HepG2 (cell line): ENCODE results near the gene SPTSSA. TPM values are rescaled to one million over a fixed set of nuclear protein-coding genes. Genes with fewer than 3 reads are reported as not detected.

Source experiments
- AGO2 ChIP-seq: fragments of 200-400 bp; formaldehyde crosslinking; optimal IDR thresholded peaks from 2 replicates; pipeline ENCODE3; 2017; ENCODE audit warnings: mild to moderate bottlenecking, low read depth, low read length, moderate library complexity
- CBX1 ChIP-seq: IDR thresholded peaks from one replicate; pipeline ENCODE4 v1.6.1; 2016; ENCODE audit warnings: antibody characterized with exemption, low read depth
- CBX2 ChIP-seq, 2 experiments: fragments of 200-600 bp in 1 of 2; sonication (generic); formaldehyde crosslinking in 1 of 2; IDR thresholded peaks; 2 replicates each; pipeline versions ENCODE4 v1.7.0 to v1.8.1; 2018 to 2022; ENCODE audit warnings: low read depth in 2 of 2, low read length in 1 of 2, mild to moderate bottlenecking in 1 of 2, missing genetic modification reagents in 1 of 2
- FOXC1 ChIP-seq: sonication (generic); formaldehyde crosslinking; IDR thresholded peaks from 2 replicates; pipeline ENCODE4 v1.8.0; 2022; ENCODE audit warnings: mild to moderate bottlenecking, missing genetic modification reagents, borderline replicate concordance
- GLI4 ChIP-seq: sonication (generic); formaldehyde crosslinking; IDR thresholded peaks from 2 replicates; pipeline ENCODE4 v1.5.1; 2020; ENCODE audit warnings: missing genetic modification reagents, mild to moderate bottlenecking, moderate library complexity, borderline replicate concordance
- GZF1 ChIP-seq: sonication (generic); formaldehyde crosslinking; IDR thresholded peaks from 2 replicates; pipeline ENCODE4 v1.5.1; 2020; ENCODE audit warnings: mild to moderate bottlenecking, missing genetic modification reagents
- KDM1A ChIP-seq: IDR thresholded peaks from 2 replicates; pipeline ENCODE4 v1.6.1; 2016; ENCODE audit warnings: missing compliant biosample characterization
- NCOA1 ChIP-seq: sonication (generic); formaldehyde crosslinking; IDR thresholded peaks from 2 replicates; pipeline ENCODE4 v1.9.0; 2021; ENCODE audit warnings: missing genetic modification reagents
- NFRKB ChIP-seq: fragments of 450-650 bp; IDR thresholded peaks from 2 replicates; pipeline ENCODE4 v1.6.1; 2017
- TARDBP ChIP-seq: sonication (generic); formaldehyde crosslinking; IDR thresholded peaks from 2 replicates; pipeline ENCODE4 v1.8.0; 2022; ENCODE audit warnings: mild to moderate bottlenecking, missing genetic modification reagents
- ZBTB37 ChIP-seq: sonication (generic); formaldehyde crosslinking; IDR thresholded peaks from 2 replicates; pipeline ENCODE4 v1.4.0; 2020; ENCODE audit warnings: mild to moderate bottlenecking, missing genetic modification reagents
- ZNF205 ChIP-seq: IDR thresholded peaks from 2 replicates; pipeline ENCODE4 v1.6.1; 2018; ENCODE audit warnings: missing biosample characterization, missing genetic modification reagents
- ZNF225 ChIP-seq: sonication (generic); formaldehyde crosslinking; IDR thresholded peaks from 2 replicates; pipeline ENCODE4 v1.4.0; 2020; ENCODE audit warnings: mild to moderate bottlenecking, missing genetic modification reagents
- ZNF232 ChIP-seq: sonication (generic); formaldehyde crosslinking; IDR thresholded peaks from 2 replicates; pipeline ENCODE4 v1.4.0; 2020; ENCODE audit warnings: missing genetic modification reagents, borderline replicate concordance
- ZNF564 ChIP-seq: sonication (generic); formaldehyde crosslinking; IDR thresholded peaks from 2 replicates; pipeline ENCODE4 v1.8.1; 2023; ENCODE audit warnings: mild to moderate bottlenecking, missing genetic modification reagents
- ZNF619 ChIP-seq: sonication (generic); formaldehyde crosslinking; IDR thresholded peaks from 2 replicates; pipeline ENCODE4 v1.4.0; 2020; ENCODE audit warnings: mild to moderate bottlenecking, missing genetic modification reagents
- ZNF839 ChIP-seq: sonication (generic); formaldehyde crosslinking; IDR thresholded peaks from 2 replicates; pipeline ENCODE4 v1.4.0; 2020; ENCODE audit warnings: missing genetic modification reagents, mild to moderate bottlenecking, borderline replicate concordance
- ZSCAN9 ChIP-seq: IDR thresholded peaks from 2 replicates; pipeline ENCODE4 v1.6.1; 2016; ENCODE audit warnings: borderline replicate concordance
- polyA plus RNA-seq, 8 experiments: library from polyadenylated mRNA; depleted of rRNA in 3 of 8; stranded (reverse) in 7 of 8; unstranded in 1 of 8; fragments of >200 nt; fragmentation: Illumina TruSeq in 4 of 8; extraction: Trizol in 4 of 8; gene quantifications; 2 replicates each; pipeline versions ENCODE4 v1.2.1 to v1.2.3, GENCODE V29; 2011 to 2016; ENCODE audit warnings: low read depth in 4 of 8, missing spikeins in 1 of 8, mixed read lengths in 1 of 8; ENCODE audit not compliant: insufficient read depth in 1 of 8
- total RNA-seq, 5 experiments: library from RNA; depleted of rRNA; stranded (reverse); fragments of >200 nt; fragmentation: Illumina TruSeq; extraction: Trizol; gene quantifications; 2 replicates each; pipeline ENCODE4 v1.2.3, GENCODE V29; 2016; ENCODE audit warnings: low read depth in 1 of 5
- TF ChIP-seq, protein P1 (sequence below): sonication (generic); formaldehyde crosslinking; IDR thresholded peaks from 2 replicates; pipeline ENCODE4 v1.5.0; 2020; ENCODE audit warnings: mild to moderate bottlenecking, missing genetic modification reagents, borderline replicate concordance
- TF ChIP-seq, protein P2 (sequence below): sonication (generic); formaldehyde crosslinking; IDR thresholded peaks from 2 replicates; pipeline ENCODE4 v1.8.1; 2022; ENCODE audit warnings: low read depth, mild to moderate bottlenecking, missing genetic modification reagents

The SPTSSA gene
- total and polyA plus RNA-seq, 2 of the 13 experiments (the other 11 are each of a cell fraction or from before 2014, with no cell fraction given), result 19.1 to 86.1 TPM

DNA sequence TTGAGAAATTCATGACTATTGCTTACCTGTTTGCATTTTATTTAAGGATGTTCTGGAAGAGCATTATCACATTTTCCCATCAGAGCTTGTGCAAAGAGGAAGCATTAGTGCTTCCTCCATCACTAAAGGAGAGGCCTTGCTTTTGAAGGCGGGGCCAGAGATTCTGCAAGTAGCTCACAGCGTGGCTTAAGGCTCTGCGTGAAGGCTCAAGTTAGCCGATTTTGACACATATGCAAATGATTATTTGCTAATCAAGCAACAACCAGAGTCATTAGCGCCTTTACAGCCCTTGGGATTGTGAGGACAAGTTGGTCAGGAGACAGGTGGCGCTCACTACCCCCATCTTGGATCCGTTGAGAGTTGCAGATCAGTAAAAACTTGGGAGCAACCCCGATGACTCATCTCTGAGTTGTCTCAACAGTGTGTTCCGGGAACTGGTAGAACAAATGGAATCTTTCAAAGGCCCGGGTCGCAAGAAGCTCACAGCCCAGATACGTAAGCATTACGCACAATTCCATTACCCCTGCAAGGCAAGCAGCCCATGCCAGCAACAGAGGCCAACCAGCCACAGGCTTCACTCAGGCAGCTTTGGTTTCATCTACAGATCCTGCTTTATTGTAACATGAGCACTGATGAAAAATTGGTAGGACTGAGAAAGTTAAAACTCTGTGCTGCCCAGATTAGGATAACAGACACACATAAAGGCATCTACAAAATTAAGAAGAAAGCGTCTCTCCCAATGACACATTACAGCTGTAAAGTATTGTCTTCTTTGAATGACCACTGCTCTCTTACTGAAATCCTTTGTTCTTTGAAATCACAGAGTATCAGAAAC is 34.9 kb upstream of the SPTSSA start (continued):
- TF ChIP-seq KDM1A (CRISPR knock-in tag), result no peak; the same call in 1 of the 2 replicates
- TF ChIP-seq ZNF205 (CRISPR knock-in tag), result peak; percentile 93
- no peak for TF ChIP-seq AGO2
- TF ChIP-seq GZF1, result 0 out of 2 replicates have a peak, but pooled peaks have one; percentile 19
- peak; percentile 80; the same call in 1 of the 2 replicates for TF ChIP-seq GLI4 (CRISPR knock-in tag)
- 0 out of 2 replicates have a peak, but pooled peaks have one; percentile 42 for TF ChIP-seq ZNF839 (CRISPR knock-in tag)
- TF ChIP-seq, protein P1, sequence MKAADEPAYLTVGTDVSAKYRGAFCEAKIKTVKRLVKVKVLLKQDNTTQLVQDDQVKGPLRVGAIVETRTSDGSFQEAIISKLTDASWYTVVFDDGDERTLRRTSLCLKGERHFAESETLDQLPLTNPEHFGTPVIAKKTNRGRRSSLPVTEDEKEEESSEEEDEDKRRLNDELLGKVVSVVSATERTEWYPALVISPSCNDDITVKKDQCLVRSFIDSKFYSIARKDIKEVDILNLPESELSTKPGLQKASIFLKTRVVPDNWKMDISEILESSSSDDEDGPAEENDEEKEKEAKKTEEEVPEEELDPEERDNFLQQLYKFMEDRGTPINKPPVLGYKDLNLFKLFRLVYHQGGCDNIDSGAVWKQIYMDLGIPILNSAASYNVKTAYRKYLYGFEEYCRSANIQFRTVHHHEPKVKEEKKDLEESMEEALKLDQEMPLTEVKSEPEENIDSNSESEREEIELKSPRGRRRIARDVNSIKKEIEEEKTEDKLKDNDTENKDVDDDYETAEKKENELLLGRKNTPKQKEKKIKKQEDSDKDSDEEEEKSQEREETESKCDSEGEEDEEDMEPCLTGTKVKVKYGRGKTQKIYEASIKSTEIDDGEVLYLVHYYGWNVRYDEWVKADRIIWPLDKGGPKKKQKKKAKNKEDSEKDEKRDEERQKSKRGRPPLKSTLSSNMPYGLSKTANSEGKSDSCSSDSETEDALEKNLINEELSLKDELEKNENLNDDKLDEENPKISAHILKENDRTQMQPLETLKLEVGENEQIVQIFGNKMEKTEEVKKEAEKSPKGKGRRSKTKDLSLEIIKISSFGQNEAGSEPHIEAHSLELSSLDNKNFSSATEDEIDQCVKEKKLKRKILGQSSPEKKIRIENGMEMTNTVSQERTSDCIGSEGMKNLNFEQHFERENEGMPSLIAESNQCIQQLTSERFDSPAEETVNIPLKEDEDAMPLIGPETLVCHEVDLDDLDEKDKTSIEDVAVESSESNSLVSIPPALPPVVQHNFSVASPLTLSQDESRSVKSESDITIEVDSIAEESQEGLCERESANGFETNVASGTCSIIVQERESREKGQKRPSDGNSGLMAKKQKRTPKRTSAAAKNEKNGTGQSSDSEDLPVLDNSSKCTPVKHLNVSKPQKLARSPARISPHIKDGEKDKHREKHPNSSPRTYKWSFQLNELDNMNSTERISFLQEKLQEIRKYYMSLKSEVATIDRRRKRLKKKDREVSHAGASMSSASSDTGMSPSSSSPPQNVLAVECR (CRISPR knock-in tag), result peak; percentile 54; the same call in 1 of the 2 replicates
- TF ChIP-seq CBX1, result peak; percentile 37
- 0 out of 2 replicates have a peak, but pooled peaks have one; percentile 86 for TF ChIP-seq ZNF232 (CRISPR knock-in tag)
- peak; percentile 84; the same call in 1 of the 2 replicates for TF ChIP-seq NCOA1 (CRISPR knock-in tag)
- peak; percentile 71; the same call in 1 of the 2 replicates for TF ChIP-seq TARDBP (CRISPR knock-in tag)
- TF ChIP-seq FOXC1 (CRISPR knock-in tag), result peak; percentile 84
- TF ChIP-seq ZBTB37 (CRISPR knock-in tag), result no peak
- peak; percentile 88 for TF ChIP-seq ZSCAN9 (CRISPR knock-in tag)
- TF ChIP-seq, protein P2, sequence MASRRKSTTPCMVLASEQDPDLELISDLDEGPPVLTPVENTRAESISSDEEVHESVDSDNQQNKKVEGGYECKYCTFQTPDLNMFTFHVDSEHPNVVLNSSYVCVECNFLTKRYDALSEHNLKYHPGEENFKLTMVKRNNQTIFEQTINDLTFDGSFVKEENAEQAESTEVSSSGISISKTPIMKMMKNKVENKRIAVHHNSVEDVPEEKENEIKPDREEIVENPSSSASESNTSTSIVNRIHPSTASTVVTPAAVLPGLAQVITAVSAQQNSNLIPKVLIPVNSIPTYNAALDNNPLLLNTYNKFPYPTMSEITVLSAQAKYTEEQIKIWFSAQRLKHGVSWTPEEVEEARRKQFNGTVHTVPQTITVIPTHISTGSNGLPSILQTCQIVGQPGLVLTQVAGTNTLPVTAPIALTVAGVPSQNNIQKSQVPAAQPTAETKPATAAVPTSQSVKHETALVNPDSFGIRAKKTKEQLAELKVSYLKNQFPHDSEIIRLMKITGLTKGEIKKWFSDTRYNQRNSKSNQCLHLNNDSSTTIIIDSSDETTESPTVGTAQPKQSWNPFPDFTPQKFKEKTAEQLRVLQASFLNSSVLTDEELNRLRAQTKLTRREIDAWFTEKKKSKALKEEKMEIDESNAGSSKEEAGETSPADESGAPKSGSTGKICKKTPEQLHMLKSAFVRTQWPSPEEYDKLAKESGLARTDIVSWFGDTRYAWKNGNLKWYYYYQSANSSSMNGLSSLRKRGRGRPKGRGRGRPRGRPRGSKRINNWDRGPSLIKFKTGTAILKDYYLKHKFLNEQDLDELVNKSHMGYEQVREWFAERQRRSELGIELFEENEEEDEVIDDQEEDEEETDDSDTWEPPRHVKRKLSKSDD (CRISPR knock-in tag), result 0 out of 2 replicates have a peak, but pooled peaks have one; percentile 75
- no peak; the same call in 1 of the 2 replicates for TF ChIP-seq ZNF225 (CRISPR knock-in tag)
- TF ChIP-seq CBX2 (IDR thresholded peaks at IDR 0.05; ENCODE audit: low read depth, low read length), result no peak; the same call in 1 of the 2 replicates
- peak; percentile 33; the same call in 1 of the 2 replicates for TF ChIP-seq CBX2 (CRISPR knock-in tag; IDR thresholded peaks at IDR 0.05; ENCODE audit: low read depth)
- TF ChIP-seq NFRKB, result no peak
- no peak for TF ChIP-seq ZNF619 (CRISPR knock-in tag)
- peak; percentile 63; the same call in 1 of the 2 replicates for TF ChIP-seq ZNF564
